ENCODE results near the gene GREM1.

GRCh38 chr15:32739522-32740063 lies 21.8 kb downstream of the GREM1 start:
- TF ChIP-seq POLR2AphosphoS5 (IDR thresholded peaks at IDR 0.05; ENCODE audit: low read depth, low read length) (no peak), REST (IDR thresholded peaks at IDR 0.05; ENCODE audit: insufficient read depth in 1 of 2, low read depth in 2 of 2, low read length in 2 of 2) (no peak), TAF1 (IDR thresholded peaks at IDR 0.05; ENCODE audit: borderline replicate concordance, insufficient read depth, low read length) (no peak), SIN3A (IDR thresholded peaks at IDR 0.05; ENCODE audit: borderline replicate concordance, insufficient read depth, low read length) (no peak), FOXP2 (optimal IDR thresholded peaks at IDR 0.05; ENCODE audit: borderline replicate concordance, extremely low read depth, extremely low read length, insufficient read depth) (no peak)
